ENCODE data around the gene CFAP77.

The CFAP77 gene

DNA sequence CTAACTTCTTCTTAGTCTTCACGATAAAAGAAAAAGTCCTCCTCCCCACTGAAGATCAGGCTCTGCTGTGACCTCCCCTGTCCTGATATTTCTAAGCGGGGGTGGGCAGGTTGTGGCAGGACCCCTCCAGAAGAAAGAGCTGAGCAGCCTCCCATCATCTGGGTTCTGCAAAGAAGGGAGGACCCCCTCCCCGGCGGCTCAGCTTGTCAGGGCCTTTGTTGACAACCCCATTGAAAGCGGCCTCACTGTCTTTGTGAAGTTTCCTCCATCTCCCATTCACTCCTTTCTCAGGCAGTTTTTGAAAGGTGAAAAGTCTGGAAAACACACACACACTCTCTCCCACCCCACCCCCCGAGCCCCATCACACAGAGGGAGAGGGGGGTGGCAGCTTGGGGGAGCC lies 146.2 kb downstream of the CFAP77 start:
- no peak overlapping the region for H3K9ac ChIP-seq

GRCh38 chr9:132556714-132557113 lies 146.7 kb downstream of the CFAP77 start:
- Histone ChIP-seq H3K36me3 (ENCODE audit: insufficient read depth) (no peaks in the 10 kb centered on the region), H3K27ac (no peak overlapping the region), H2AFZ (ENCODE audit: low read depth) (no peak overlapping the region), H3K79me2 (ENCODE audit: insufficient read depth, low read depth) (no peaks in the 10 kb centered on the region), H3K4me3 (IDR thresholded peaks at IDR 0.05; ENCODE audit: insufficient read depth, low read depth, low read length) (no peak overlapping the region), H3K27me3 (ENCODE audit: insufficient read depth, low read depth) (no peaks in the 10 kb centered on the region), H3K4me2 (no peak overlapping the region), H4K20me1 (ENCODE audit: insufficient read depth) (no peaks in the 10 kb centered on the region), H3K4me1 (ENCODE audit: low read depth, poor library complexity, severe bottlenecking) (no peaks in the 10 kb centered on the region), H3K9ac (no peak overlapping the region)
- no peak for TF ChIP-seq CTCF (conservative IDR thresholded peaks at IDR 0.05; ENCODE audit: low read depth, low read length)

More for the DNA sequence above, 146.2 kb downstream of the CFAP77 start:
- no peak overlapping the region for H2AFZ ChIP-seq (ENCODE audit: low read depth)
- H3K4me1 ChIP-seq (ENCODE audit: low read depth, poor library complexity, severe bottlenecking) = no peaks in the 10 kb centered on the region
- no peak overlapping the region for H3K27ac ChIP-seq
- H4K20me1 ChIP-seq (ENCODE audit: insufficient read depth) = no peaks in the 10 kb centered on the region
- no peak for TF ChIP-seq CTCF (conservative IDR thresholded peaks at IDR 0.05; ENCODE audit: low read depth, low read length)
- no peaks in the 10 kb centered on the region for H3K27me3 ChIP-seq (ENCODE audit: insufficient read depth, low read depth)
- no peaks in the 10 kb centered on the region for H3K36me3 ChIP-seq (ENCODE audit: insufficient read depth)
- no peaks in the 10 kb centered on the region for H3K79me2 ChIP-seq (ENCODE audit: insufficient read depth, low read depth)
- H3K4me2 ChIP-seq = no peak overlapping the region
- H3K4me3 ChIP-seq (IDR thresholded peaks at IDR 0.05; ENCODE audit: insufficient read depth, low read depth, low read length) = no peak overlapping the region

DNA sequence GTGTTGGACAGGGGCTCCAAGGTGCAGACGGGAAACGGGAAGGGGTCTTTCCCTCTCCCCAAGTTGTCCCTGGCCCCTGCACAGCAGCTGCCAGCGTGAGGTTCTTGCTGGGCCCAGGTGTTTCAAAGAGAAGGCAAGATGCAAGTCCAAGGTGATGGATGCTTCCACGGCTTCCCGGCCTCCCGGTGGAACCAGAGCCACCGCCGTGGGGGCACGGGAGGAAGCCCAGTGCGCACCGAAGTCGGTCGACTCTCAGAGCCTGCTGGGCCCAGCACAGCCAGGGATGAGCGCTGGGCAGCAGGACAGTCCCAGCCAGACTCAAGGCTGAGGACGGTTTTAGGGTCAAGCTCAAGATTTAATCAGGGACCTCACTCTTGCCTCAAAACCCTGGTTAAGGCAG lies 147.1 kb downstream of the CFAP77 start:
- H3K27ac ChIP-seq = no peak overlapping the region
- no peaks in the 10 kb centered on the region for H3K36me3 ChIP-seq (ENCODE audit: insufficient read depth)
- H3K27me3 ChIP-seq (ENCODE audit: insufficient read depth, low read depth) = no peaks in the 10 kb centered on the region
- no peaks in the 10 kb centered on the region for H3K4me1 ChIP-seq (ENCODE audit: low read depth, poor library complexity, severe bottlenecking)
- H3K9ac ChIP-seq = no peak overlapping the region
- no peak overlapping the region for H3K4me2 ChIP-seq
- no peak overlapping the region for H2AFZ ChIP-seq (ENCODE audit: low read depth)
- no peak for TF ChIP-seq CTCF (conservative IDR thresholded peaks at IDR 0.05; ENCODE audit: low read depth, low read length)
- no peak overlapping the region for H3K4me3 ChIP-seq (IDR thresholded peaks at IDR 0.05; ENCODE audit: insufficient read depth, low read depth, low read length)
- no peaks in the 10 kb centered on the region for H3K79me2 ChIP-seq (ENCODE audit: insufficient read depth, low read depth)
- H4K20me1 ChIP-seq (ENCODE audit: insufficient read depth) = no peaks in the 10 kb centered on the region

DNA sequence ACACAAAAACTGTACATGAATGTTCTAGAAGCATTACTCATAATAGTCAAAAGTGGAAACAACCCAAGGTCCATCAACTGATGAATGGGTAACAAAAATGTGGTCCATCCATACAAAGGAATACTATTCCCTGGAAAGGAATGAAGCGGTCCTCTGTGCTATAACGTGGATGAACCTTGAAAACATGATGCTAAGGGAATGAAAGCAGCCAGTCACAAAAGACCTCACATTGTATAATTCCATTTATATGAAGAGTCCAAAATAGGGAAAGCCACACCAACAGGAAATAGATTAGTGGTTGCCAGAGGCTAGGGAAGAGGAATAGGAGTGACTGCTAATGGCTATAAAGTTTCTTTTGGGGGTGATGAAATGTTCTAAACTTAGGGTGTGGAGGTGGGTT lies 149.7 kb downstream of the CFAP77 start:
- no peak overlapping the region for H2AFZ ChIP-seq (ENCODE audit: low read depth)
- no peak overlapping the region for H3K4me2 ChIP-seq
- H4K20me1 ChIP-seq (ENCODE audit: insufficient read depth) = no peaks in the 10 kb centered on the region
- H3K4me1 ChIP-seq (ENCODE audit: low read depth, poor library complexity, severe bottlenecking) = no peaks in the 10 kb centered on the region
- no peak for TF ChIP-seq CTCF (conservative IDR thresholded peaks at IDR 0.05; ENCODE audit: low read depth, low read length)
- no peak overlapping the region for H3K4me3 ChIP-seq (IDR thresholded peaks at IDR 0.05; ENCODE audit: insufficient read depth, low read depth, low read length)
- no peaks in the 10 kb centered on the region for H3K36me3 ChIP-seq (ENCODE audit: insufficient read depth)
- H3K27me3 ChIP-seq (ENCODE audit: insufficient read depth, low read depth) = no peaks in the 10 kb centered on the region
- H3K9ac ChIP-seq = no peak overlapping the region
- H3K27ac ChIP-seq = no peak overlapping the region
- no peaks in the 10 kb centered on the region for H3K79me2 ChIP-seq (ENCODE audit: insufficient read depth, low read depth)

Measured in KMS-11 (cell line).